CD4-positive, CD25-positive, alpha-beta regulatory T cell (primary cell): ENCODE data around the gene PLA2G12A. TPM values are rescaled to one million over a fixed set of nuclear protein-coding genes. Genes with fewer than 3 reads are reported as not detected.
A peak's percentile ranks its signal among the peaks of the same experiment; 100 is the strongest.

Source experiments
- ATAC-seq, 2 donors: fragments of 150-1000 bp; cut with Tn5 transposase; one replicate each; pipeline ENCODE4 v1.10.0; 2021; ENCODE audit warnings: low read depth in 2 of 2, moderate number of reproducible peaks in 2 of 2, moderate library complexity in 1 of 2
- DNase-seq, 3 donors: peaks; one replicate each; pipeline versions ENCODE4 v3.0.0 to v3.0.0-alpha.2; 2012 to 2022; ENCODE audit warnings: mixed read lengths in 1 of 3
- H3K27ac ChIP-seq: one replicate; pipeline ENCODE4 v1.7.0; 2013; ENCODE audit warnings: mild to moderate bottlenecking, low read length; ENCODE audit not compliant: insufficient read depth, poor library complexity, severe bottlenecking
- H3K27me3 ChIP-seq: one replicate; pipeline ENCODE4 v1.7.0; 2013; ENCODE audit warnings: low read length; ENCODE audit not compliant: control insufficient read depth, insufficient read depth
- H3K36me3 ChIP-seq: one replicate; pipeline ENCODE4 v1.7.0; 2013; ENCODE audit warnings: mild to moderate bottlenecking, low read length, moderate library complexity; ENCODE audit not compliant: control insufficient read depth, insufficient read depth
- H3K4me1 ChIP-seq: 2 replicates; pipeline ENCODE4 v1.7.0; 2013; ENCODE audit warnings: mild to moderate bottlenecking, low read length; ENCODE audit not compliant: insufficient read depth, control insufficient read depth, poor library complexity, severe bottlenecking
- H3K4me3 ChIP-seq: one replicate; pipeline ENCODE4 v1.7.0; 2013; ENCODE audit warnings: low read depth, mild to moderate bottlenecking, low read length, moderate library complexity
- H3K9me3 ChIP-seq, 2 experiments: 1 replicate in 1 of 2; 2 replicates in 1 of 2; pipeline ENCODE4 v1.7.0; 2013; ENCODE audit warnings: low read length in 2 of 2, mild to moderate bottlenecking in 1 of 2, moderate library complexity in 1 of 2; ENCODE audit not compliant: control insufficient read depth in 2 of 2
- H3K27ac Mint-ChIP-seq, 3 donors: one replicate each; pipeline ENCODE4 v1.8.0; 2020 to 2022; ENCODE audit warnings: mild to moderate bottlenecking in 3 of 3, mixed read lengths in 3 of 3, moderate library complexity in 2 of 3
- H3K27me3 Mint-ChIP-seq: one replicate; pipeline ENCODE4 v1.8.0; 2022; ENCODE audit warnings: mild to moderate bottlenecking, mixed read lengths
- H3K36me3 Mint-ChIP-seq: one replicate; pipeline ENCODE4 v1.8.0; 2020; ENCODE audit warnings: mixed read lengths
- H3K4me1 Mint-ChIP-seq, 4 donors: one replicate each; pipeline ENCODE4 v1.8.0; 2020 to 2022; ENCODE audit warnings: mixed read lengths in 4 of 4, mild to moderate bottlenecking in 1 of 4
- H3K4me3 Mint-ChIP-seq, 4 donors: one replicate each; pipeline ENCODE4 v1.8.0; 2020 to 2022; ENCODE audit warnings: mild to moderate bottlenecking in 4 of 4, mixed read lengths in 4 of 4, moderate library complexity in 3 of 4
- H3K9me3 Mint-ChIP-seq, 7 donors: one replicate each; pipeline ENCODE4 v1.8.0; 2020 to 2022; ENCODE audit warnings: mixed read lengths in 7 of 7, mild to moderate bottlenecking in 3 of 7, moderate library complexity in 2 of 7
- polyA plus RNA-seq, 4 donors: library from polyadenylated mRNA; unstranded; fragments of 300-500 nt; fragmentation: Illumina TruSeq; gene quantifications; one replicate each; pipeline ENCODE4 v1.2.3, GENCODE V29; 2021
- total RNA-seq: library from RNA; stranded (reverse); gene quantifications from one replicate; pipeline ENCODE4 v1.2.3, GENCODE V29; 2022

The PLA2G12A gene
- total and polyA plus RNA-seq, 5 donors from 2014 or later, result 13.3 to 48.4 (median 42.6) TPM

GRCh38 chr4:109702950-109703663 is 26.8 kb downstream of the PLA2G12A start, which contains the start of gene CASP6:
Gene CASP6 (minus strand): TSS chr4:109703445. CDS start chr4:109703395, 50 bp downstream.
- Histone ChIP-seq H3K4me1 (peaks cover 24% of the 10 kb centered on the region), H3K27ac (peak within 1 kb of the TSS; percentile 76), H3K4me3 (peak within 1 kb of the TSS; percentile 83), H3K9me3 (no peaks in the 10 kb centered on the region), H3K27me3 (no peaks in the 10 kb centered on the region), H3K36me3 (no peaks in the 10 kb centered on the region)
- DNase-seq (peak; percentile 71 to 89 (median 76)), ATAC-seq (peak; percentile 83 to 90)
- peaks cover 29 to 58% (median 43%) of the 10 kb centered on the region in 4 donors for H3K4me1 Mint-ChIP-seq
- no peaks in the 10 kb centered on the region for H3K9me3 Mint-ChIP-seq
- peak within 1 kb of the TSS; percentile 88 to 94 (median 93) for H3K27ac Mint-ChIP-seq
- peaks cover under 1% of the 10 kb centered on the region for H3K36me3 Mint-ChIP-seq
- H3K27me3 Mint-ChIP-seq, result no peaks in the 10 kb centered on the region
- peak within 1 kb of the TSS; percentile 91 to 98 (median 94) for H3K4me3 Mint-ChIP-seq

GRCh38 chr4:109701566-109702410 is 28.1 kb downstream of the PLA2G12A start:
- peak overlapping the region; percentile 87 to 94 (median 93) for H3K27ac Mint-ChIP-seq
- H3K9me3 Mint-ChIP-seq, result no peaks in the 10 kb centered on the region
- peaks cover 34 to 66% (median 49%) of the 10 kb centered on the region in 4 donors for H3K4me1 Mint-ChIP-seq
- no peaks in the 10 kb centered on the region for H3K9me3 ChIP-seq
- no peaks in the 10 kb centered on the region for H3K27me3 ChIP-seq
- peak in 2 of 3 donors; percentile 21 to 57 for DNase-seq
- peak overlapping the region; percentile 91 to 98 (median 94) for H3K4me3 Mint-ChIP-seq
- H3K27ac ChIP-seq, result peak overlapping the region; percentile 76
- H3K4me1 ChIP-seq, result peaks cover 24% of the 10 kb centered on the region
- H3K4me3 ChIP-seq, result peak overlapping the region; percentile 83
- H3K36me3 ChIP-seq, result no peaks in the 10 kb centered on the region
- ATAC-seq, result no peak
- H3K36me3 Mint-ChIP-seq, result peaks cover 7% of the 10 kb centered on the region
- no peaks in the 10 kb centered on the region for H3K27me3 Mint-ChIP-seq

DNA sequence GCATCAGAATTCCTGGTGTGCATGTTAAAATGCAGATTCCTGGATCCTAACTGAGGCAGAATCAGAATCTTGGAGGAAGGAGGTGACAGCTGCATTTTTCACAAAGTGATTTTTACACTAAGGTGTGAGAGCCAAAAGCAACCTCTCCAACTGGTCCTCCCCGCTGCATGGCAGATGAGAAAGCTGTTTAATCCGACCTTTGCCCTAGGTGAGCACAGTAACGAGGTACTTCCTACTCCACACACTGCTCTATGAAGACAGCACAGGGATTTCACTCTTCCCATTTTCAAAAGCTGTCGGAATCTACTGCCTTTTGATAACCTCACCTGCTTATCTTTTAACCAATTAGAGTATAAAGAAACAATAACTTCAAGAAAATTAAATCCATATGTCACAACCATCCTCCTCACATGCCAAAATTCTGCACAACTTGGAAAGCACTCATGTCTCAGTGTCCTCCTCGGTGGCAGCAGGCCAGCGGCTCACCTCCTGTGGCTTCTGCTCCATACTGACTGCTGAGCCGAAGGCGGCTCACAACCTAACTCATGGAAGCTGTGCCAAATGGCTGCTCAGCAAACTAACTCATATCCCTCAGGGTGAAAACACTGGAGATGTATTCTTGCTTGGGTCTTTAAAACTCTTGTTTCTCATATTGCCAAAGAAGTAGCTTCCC is 30.2 kb downstream of the PLA2G12A start:
- H3K4me1 ChIP-seq, result peaks cover 24% of the 10 kb centered on the region
- peaks cover 6% of the 10 kb centered on the region for H3K36me3 ChIP-seq
- peak overlapping the region; percentile 42 to 84 (median 83) for H3K27ac Mint-ChIP-seq
- peaks cover 30 to 69% (median 51%) of the 10 kb centered on the region in 4 donors for H3K4me1 Mint-ChIP-seq
- no peaks in the 10 kb centered on the region for H3K27me3 ChIP-seq
- H3K27ac ChIP-seq, result no peak overlapping the region
- no peaks in the 10 kb centered on the region for H3K9me3 ChIP-seq
- DNase-seq (no peak), ATAC-seq (no peak)
- peak overlapping the region in 2 of 4 donors; percentile 43 to 58 for H3K4me3 Mint-ChIP-seq
- no peaks in the 10 kb centered on the region for H3K27me3 Mint-ChIP-seq
- H3K9me3 Mint-ChIP-seq, result no peaks in the 10 kb centered on the region
- H3K4me3 ChIP-seq, result no peak overlapping the region
- H3K36me3 Mint-ChIP-seq, result peaks cover 14% of the 10 kb centered on the region

- no peaks in the 10 kb centered on the region for H3K9me3 Mint-ChIP-seq
- no peak for DNase-seq
- H3K4me1 Mint-ChIP-seq, result peaks cover 26 to 67% (median 50%) of the 10 kb centered on the region in 4 donors
- Histone ChIP-seq H3K4me3 (no peak overlapping the region), H3K27ac (no peak overlapping the region), H3K36me3 (peaks cover 14% of the 10 kb centered on the region), H3K4me1 (peaks cover 19% of the 10 kb centered on the region), H3K27me3 (no peaks in the 10 kb centered on the region), H3K9me3 (no peaks in the 10 kb centered on the region)
- peaks cover 21% of the 10 kb centered on the region for H3K36me3 Mint-ChIP-seq
- peak overlapping the region; percentile 5 to 84 (median 42) for H3K27ac Mint-ChIP-seq
- no peaks in the 10 kb centered on the region for H3K27me3 Mint-ChIP-seq
- peak overlapping the region in 1 of 4 donors; percentile 61 for H3K4me3 Mint-ChIP-seq
- no peak for ATAC-seq
These were observed 31.2 kb downstream of the PLA2G12A start for GRCh38 chr4:109698656-109699055.

- Mint-ChIP-seq H3K27me3 (no peaks in the 10 kb centered on the region), H3K27ac (peak overlapping the region; percentile 75 to 95 (median 89)), H3K4me1 (peaks cover 27 to 47% (median 36%) of the 10 kb centered on the region in 4 donors), H3K9me3 (no peaks in the 10 kb centered on the region), H3K36me3 (peaks cover 51% of the 10 kb centered on the region), H3K4me3 (peak overlapping the region; percentile 50 to 73 (median 62))
- Histone ChIP-seq H3K9me3 (no peaks in the 10 kb centered on the region), H3K4me1 (peaks cover 23% of the 10 kb centered on the region), H3K27me3 (no peaks in the 10 kb centered on the region), H3K4me3 (peak overlapping the region; percentile 63), H3K36me3 (peaks cover 44% of the 10 kb centered on the region), H3K27ac (peak overlapping the region; percentile 64)
- no peak for ATAC-seq
- no peak for DNase-seq
These were observed 38.4 kb downstream of the PLA2G12A start for GRCh38 chr4:109691411-109691920.

GRCh38 chr4:109690690-109691410 is 39.0 kb downstream of the PLA2G12A start:
- peaks cover 23% of the 10 kb centered on the region for H3K4me1 ChIP-seq
- DNase-seq, result peak in 2 of 3 donors; percentile 44 to 78
- H3K27me3 ChIP-seq, result no peaks in the 10 kb centered on the region
- peaks cover 27 to 45% (median 34%) of the 10 kb centered on the region in 4 donors for H3K4me1 Mint-ChIP-seq
- H3K36me3 Mint-ChIP-seq, result peaks cover 47% of the 10 kb centered on the region
- peak; percentile 87 to 89 for ATAC-seq
- H3K27ac Mint-ChIP-seq, result peak overlapping the region; percentile 75 to 95 (median 89)
- H3K27me3 Mint-ChIP-seq, result no peaks in the 10 kb centered on the region
- H3K36me3 ChIP-seq, result peaks cover 47% of the 10 kb centered on the region
- peak overlapping the region; percentile 50 to 73 (median 62) for H3K4me3 Mint-ChIP-seq
- H3K4me3 ChIP-seq, result peak overlapping the region; percentile 63
- H3K9me3 ChIP-seq, result no peaks in the 10 kb centered on the region
- peak overlapping the region; percentile 64 for H3K27ac ChIP-seq
- no peaks in the 10 kb centered on the region for H3K9me3 Mint-ChIP-seq
